ENCODE results near the gene FBXL14.
A peak's percentile ranks its signal among the peaks of the same experiment; 100 is the strongest.

The FBXL14 gene

GRCh38 chr12:1594261-1595025 lies at the start of gene FBXL14:
TSS of gene FBXL14 (minus strand) at chr12:1594581. CDS start at chr12:1594066, 515 bp downstream.
- peak; percentile 94 for DNase-seq (ENCODE audit: low spot score)

- no peak for DNase-seq (ENCODE audit: low spot score)
Observed at GRCh38 chr12:1643905-1644533, 49.6 kb upstream of the FBXL14 start.

- DNase-seq (ENCODE audit: low spot score): no peak
Observed at GRCh38 chr12:1643043-1643442, 48.7 kb upstream of the FBXL14 start.

- no peak for DNase-seq (ENCODE audit: low spot score)
Observed at GRCh38 chr12:1642513-1642912, 48.1 kb upstream of the FBXL14 start.

GRCh38 chr12:1640328-1641234 lies 46.2 kb upstream of the FBXL14 start:
- no peak for DNase-seq (ENCODE audit: low spot score)

- DNase-seq (ENCODE audit: low spot score): no peak
Observed at GRCh38 chr12:1639538-1639937, 45.2 kb upstream of the FBXL14 start.

- no peak for DNase-seq (ENCODE audit: low spot score)
Observed at GRCh38 chr12:1638203-1638602, 43.8 kb upstream of the FBXL14 start.

GRCh38 chr12:1635301-1636095 lies 41.1 kb upstream of the FBXL14 start:
- no peak for DNase-seq (ENCODE audit: low spot score)

- DNase-seq (ENCODE audit: low spot score): peak; percentile 60
Observed at GRCh38 chr12:1634590-1635191, 40.3 kb upstream of the FBXL14 start.

GRCh38 chr12:1634149-1634548 lies 39.8 kb upstream of the FBXL14 start:
- no peak for DNase-seq (ENCODE audit: low spot score)

- no peak for DNase-seq (ENCODE audit: low spot score)
Observed at GRCh38 chr12:1633459-1633858, 39.1 kb upstream of the FBXL14 start.

- DNase-seq (ENCODE audit: low spot score): no peak
Observed at GRCh38 chr12:1632702-1633101, 38.3 kb upstream of the FBXL14 start.

- DNase-seq (ENCODE audit: low spot score): no peak
Observed at GRCh38 chr12:1630827-1631591, 36.6 kb upstream of the FBXL14 start.

- peak; percentile 11 for DNase-seq (ENCODE audit: low spot score)
Observed at GRCh38 chr12:1630133-1630826, 35.9 kb upstream of the FBXL14 start.

GRCh38 chr12:1629338-1630132 lies 35.2 kb upstream of the FBXL14 start:
- no peak for DNase-seq (ENCODE audit: low spot score)

- DNase-seq (ENCODE audit: low spot score): no peak
Observed at GRCh38 chr12:1628666-1629337, 34.4 kb upstream of the FBXL14 start, which contains the start of gene WNT5B. TSS of gene WNT5B (plus strand) at chr12:1629231. CDS start at chr12:1631355, 2,124 bp downstream.

- no peak for DNase-seq (ENCODE audit: low spot score)
Observed at GRCh38 chr12:1622406-1622805, 28.0 kb upstream of the FBXL14 start.

GRCh38 chr12:1620092-1620491 lies 25.7 kb upstream of the FBXL14 start:
- DNase-seq (ENCODE audit: low spot score): no peak
